IMR-90 (cell line): ENCODE data around the gene CATSPER3. TPM values are rescaled to one million over a fixed set of nuclear protein-coding genes. Genes with fewer than 3 reads are reported as not detected.

Experiments
- CEBPB ChIP-seq: IDR thresholded peaks from 2 replicates; pipeline ENCODE4 v1.6.1; 2012; ENCODE audit warnings: low read depth, low read length, improper control_type of control experiment
- CHD1 ChIP-seq: IDR thresholded peaks from 2 replicates; pipeline ENCODE4 v1.6.1; 2012; ENCODE audit warnings: low read depth, low read length, improper control_type of control experiment
- MAFK ChIP-seq: IDR thresholded peaks from 2 replicates; pipeline ENCODE4 v1.6.1; 2012; ENCODE audit warnings: low read depth, low read length, improper control_type of control experiment
- MAZ ChIP-seq: IDR thresholded peaks from 2 replicates; pipeline ENCODE4 v1.6.1; 2012; ENCODE audit warnings: low read depth, mild to moderate bottlenecking, low read length, improper control_type of control experiment, moderate library complexity, borderline replicate concordance
- RAD21 ChIP-seq: IDR thresholded peaks from 2 replicates; pipeline ENCODE4 v1.6.1; 2012; ENCODE audit warnings: low read length, improper control_type of control experiment
- RCOR1 ChIP-seq: IDR thresholded peaks from 2 replicates; pipeline ENCODE4 v1.6.1; 2012; ENCODE audit warnings: mild to moderate bottlenecking, low read length, improper control_type of control experiment; ENCODE audit not compliant: insufficient replicate concordance
- RFX5 ChIP-seq: IDR thresholded peaks from 2 replicates; pipeline ENCODE4 v1.8.0; 2012; ENCODE audit warnings: low read depth, mild to moderate bottlenecking, low read length, moderate library complexity
- SMC3 ChIP-seq: fragments of 150-350 bp; IDR thresholded peaks from 2 replicates; pipeline ENCODE4 v1.6.1; 2016; ENCODE audit warnings: low read depth, mild to moderate bottlenecking, antibody characterized with exemption, low read length, moderate library complexity
- polyA plus RNA-seq, 3 experiments: library from polyadenylated mRNA; depleted of rRNA; stranded (reverse); fragments of >200 nt; gene quantifications; 2 replicates each; pipeline ENCODE4 v1.2.3, GENCODE V29; 2012; ENCODE audit warnings: low replicate concordance in 1 of 3
- total RNA-seq: library from RNA; depleted of rRNA; stranded (reverse); fragments of >200 nt; gene quantifications from 2 replicates; pipeline ENCODE4 v1.2.3, GENCODE V29; 2012

Gene CATSPER3
- total and polyA plus RNA-seq, 2 of the 4 experiments (the other 2 are of a cell fraction), result under 0.01 to 0.12 TPM

GRCh38 chr5:135040333-135041144 lies 72.8 kb downstream of the CATSPER3 start (continued):
- no peak for TF ChIP-seq MAZ
- TF ChIP-seq MAFK, result no peak
- no peak for TF ChIP-seq CEBPB
- no peak for TF ChIP-seq RAD21
- TF ChIP-seq RCOR1, result no peak
- no peak for TF ChIP-seq SMC3
- no peak for TF ChIP-seq CHD1
- no peak for TF ChIP-seq RFX5
